Dermis blood vessel endothelial cell (primary cell): ENCODE measurements around the gene UBAC2. TPM values are rescaled to one million over a fixed set of nuclear protein-coding genes. Genes with fewer than 3 reads are reported as not detected.

Experiments used
- DNase-seq: peaks from one replicate; pipeline ENCODE4 v3.0.0; 2010
- total RNA-seq: library from RNA; depleted of rRNA; stranded (reverse); fragments of >200 nt; gene quantifications from 2 replicates; pipeline ENCODE4 v1.2.3, GENCODE V29; 2014

Gene UBAC2
- total RNA-seq, 1 donor from 2014 or later: 48.8 TPM

GRCh38 chr13:99298056-99298455, 97.4 kb downstream of the UBAC2 start:
- DNase-seq: no peak

DNA sequence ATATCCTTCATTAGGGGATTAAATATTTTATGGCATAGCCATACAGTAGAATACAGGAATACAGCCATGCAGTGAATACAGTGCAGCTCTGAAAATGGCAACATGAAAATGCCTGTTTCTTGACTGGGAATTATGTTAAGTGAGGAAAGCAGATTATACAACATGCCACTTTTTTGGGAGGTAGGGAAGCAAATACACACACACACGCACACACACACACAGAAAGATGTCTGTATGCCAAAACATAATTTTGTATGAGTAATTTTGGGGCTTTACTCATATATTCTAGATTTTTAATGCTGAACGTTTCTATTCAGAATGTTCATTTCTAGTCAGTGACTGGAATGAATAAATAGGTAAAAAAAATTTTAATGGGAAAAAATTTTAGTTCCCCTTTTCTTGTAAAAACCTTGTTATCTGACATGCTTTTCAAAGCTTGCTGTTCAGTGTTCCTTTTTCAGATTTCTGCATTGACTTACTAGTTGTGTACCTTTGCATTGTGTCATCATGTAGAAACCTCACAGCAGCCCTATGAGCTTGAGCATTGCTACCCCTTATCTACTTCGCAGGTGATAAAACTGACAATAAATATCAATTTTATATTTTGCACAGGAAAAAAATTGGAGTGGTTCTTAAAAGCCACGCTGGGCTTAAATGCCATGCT, 98.7 kb downstream of the UBAC2 start:
- DNase-seq: no peak

GRCh38 chr13:99299920-99300341, 99.3 kb downstream of the UBAC2 start:
- no peak for DNase-seq

DNA sequence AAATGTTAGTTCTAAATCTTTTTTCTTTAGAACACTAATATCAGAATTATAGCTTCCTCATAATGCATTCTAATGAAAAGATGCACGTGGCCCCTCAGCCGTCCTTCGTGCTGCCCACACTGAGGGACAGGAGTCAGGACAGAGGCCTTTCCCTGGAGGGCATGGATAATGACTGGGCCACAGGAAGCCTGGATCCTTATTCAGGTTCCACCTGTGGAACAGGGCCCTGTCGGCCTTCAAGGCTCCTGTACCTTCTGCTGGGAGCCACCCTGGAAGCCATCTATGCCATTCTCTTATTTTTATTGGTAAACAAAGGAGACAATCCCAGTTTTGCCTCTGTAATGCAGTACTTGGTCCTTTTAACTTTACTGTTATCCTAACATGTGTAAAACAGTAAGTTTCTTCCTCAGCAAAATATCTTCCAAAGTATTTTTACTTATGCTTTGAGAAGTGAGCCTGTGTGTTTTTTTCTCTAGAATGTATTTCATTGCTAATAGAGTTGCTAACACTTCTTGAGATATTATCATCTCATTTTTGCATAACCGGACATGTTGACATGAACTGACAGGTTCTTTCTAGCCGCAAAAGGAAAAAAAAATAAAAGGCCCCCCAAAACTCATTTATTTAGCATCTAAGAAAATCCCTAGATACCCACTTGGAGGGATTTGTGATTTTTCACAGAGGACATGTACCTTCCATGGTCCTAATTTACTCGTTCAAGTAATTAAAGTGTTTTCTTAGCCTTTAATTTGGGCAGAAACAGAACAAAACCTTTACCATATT, 100.6 kb downstream of the UBAC2 start:
- DNase-seq: no peak

DNA sequence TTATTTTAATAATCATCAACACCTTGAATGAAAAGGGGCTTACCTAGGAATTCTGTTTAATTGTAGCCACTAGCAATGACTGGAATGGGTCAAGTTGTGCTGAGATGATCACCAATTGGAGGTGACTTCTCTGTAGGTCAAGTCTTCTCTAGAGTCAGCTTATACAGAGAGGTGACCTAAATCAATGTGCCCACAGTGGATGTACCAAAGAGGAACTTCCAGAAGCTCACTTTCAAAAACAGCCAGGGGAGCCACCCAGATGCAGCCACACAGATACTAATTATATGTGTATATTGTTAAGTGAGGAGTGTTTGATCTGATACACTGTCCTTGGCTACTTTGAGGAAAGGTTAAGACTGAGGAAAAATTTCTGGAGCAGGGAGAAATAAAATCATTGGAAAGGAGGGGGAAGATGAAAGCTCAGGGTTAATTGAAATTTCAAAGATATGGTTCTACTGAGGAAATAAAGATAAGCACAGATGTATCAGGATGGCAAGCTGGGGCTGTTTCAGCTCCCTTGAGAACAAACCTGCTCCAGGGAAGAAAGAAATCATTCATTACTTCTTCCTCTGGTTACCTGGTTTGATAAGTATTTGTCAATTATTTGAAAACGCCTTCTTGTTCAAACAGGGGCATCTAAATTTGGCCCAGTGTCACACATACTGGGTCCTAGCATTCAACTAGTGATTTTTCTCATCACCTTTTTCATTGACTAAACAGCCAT, 101.4 kb downstream of the UBAC2 start:
- DNase-seq: no peak

GRCh38 chr13:99302637-99303505, 102.2 kb downstream of the UBAC2 start:
- no peak for DNase-seq

DNA sequence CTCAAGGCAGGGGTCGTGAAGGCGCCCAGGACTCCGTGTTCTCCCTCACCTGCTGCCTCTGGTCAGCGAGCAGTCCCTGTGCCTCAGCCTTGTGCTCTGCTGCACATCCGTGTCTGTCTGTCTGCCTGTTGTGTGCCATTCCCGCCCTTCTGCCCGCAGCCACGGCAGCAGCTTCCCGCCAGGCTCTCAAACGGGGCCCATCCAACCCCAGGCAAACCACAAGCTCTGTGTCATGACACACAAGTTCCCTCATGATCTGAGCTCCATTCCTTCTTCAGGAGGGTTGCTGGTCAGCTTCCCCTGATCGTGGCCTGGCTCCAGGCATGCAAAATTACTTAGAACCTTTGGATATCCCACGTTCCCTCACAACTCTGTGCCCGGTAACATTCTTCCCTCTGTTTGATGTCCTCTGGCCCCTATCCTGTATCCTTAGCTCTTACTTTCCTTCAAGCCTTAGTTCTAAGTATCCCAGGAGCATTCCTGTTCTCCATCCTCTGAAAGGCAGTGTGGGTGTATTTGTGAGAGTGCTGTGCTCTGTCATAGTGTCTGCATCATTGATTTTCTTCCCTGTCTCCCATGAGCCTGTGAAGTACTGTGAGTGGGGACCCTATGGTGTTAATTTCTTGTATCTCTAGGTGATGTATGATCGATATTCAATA, 103.3 kb downstream of the UBAC2 start:
- no peak for DNase-seq

- DNase-seq: no peak
These were observed 103.9 kb downstream of the UBAC2 start for GRCh38 chr13:99304541-99304940.

DNA sequence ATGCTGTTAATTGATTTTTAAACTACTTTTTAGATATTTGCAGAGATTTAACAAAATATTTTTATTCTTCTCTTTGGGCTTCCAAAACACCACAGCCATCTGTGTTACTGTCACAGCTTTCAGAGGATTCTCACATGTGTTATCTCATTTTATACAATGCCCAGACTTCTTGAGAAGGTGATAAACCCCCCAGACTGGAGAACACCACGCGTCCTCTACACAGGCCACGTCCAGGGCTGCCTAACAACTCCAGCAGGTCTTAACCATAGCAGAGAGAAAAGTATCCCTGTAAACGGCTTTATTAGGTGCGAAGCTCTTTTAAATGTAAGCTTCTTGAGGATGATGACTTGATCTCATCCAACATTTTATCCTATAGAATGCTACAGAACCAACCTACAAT, 104.5 kb downstream of the UBAC2 start:
- DNase-seq: no peak

- no peak for DNase-seq
These were observed 104.9 kb downstream of the UBAC2 start for GRCh38 chr13:99305566-99305965.

DNA sequence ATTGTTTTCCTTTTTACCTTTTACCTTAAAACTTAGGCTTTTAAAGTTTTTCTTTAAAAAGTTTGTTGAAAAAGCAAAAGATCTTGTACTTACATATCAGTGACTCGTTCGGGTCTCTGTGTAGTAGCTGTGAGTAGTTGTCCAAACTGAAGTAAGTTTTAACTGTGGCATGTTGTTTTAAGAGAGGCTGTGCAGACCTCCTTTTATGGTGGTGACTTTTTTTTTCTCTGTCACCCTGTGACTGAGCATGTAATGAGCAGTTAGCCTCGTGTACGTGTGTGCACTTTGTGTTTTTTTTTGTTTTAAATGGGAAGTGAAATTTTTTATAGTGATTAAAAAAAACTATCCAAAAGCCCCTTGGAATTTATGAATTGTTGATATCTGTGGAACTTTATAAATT, 106.6 kb downstream of the UBAC2 start, which contains the start of gene GPR183:
Gene GPR183 (minus strand): TSS at position 153 of the 400 bp plus-strand sequence. CDS start 11,254 bp downstream, outside the sequence.
- DNase-seq: peak; percentile 64

GRCh38 chr13:99307648-99308339, 107.1 kb downstream of the UBAC2 start:
- DNase-seq: peak; percentile 88

- peak; percentile 26 for DNase-seq
These were observed 107.9 kb downstream of the UBAC2 start for GRCh38 chr13:99308471-99309087.

DNA sequence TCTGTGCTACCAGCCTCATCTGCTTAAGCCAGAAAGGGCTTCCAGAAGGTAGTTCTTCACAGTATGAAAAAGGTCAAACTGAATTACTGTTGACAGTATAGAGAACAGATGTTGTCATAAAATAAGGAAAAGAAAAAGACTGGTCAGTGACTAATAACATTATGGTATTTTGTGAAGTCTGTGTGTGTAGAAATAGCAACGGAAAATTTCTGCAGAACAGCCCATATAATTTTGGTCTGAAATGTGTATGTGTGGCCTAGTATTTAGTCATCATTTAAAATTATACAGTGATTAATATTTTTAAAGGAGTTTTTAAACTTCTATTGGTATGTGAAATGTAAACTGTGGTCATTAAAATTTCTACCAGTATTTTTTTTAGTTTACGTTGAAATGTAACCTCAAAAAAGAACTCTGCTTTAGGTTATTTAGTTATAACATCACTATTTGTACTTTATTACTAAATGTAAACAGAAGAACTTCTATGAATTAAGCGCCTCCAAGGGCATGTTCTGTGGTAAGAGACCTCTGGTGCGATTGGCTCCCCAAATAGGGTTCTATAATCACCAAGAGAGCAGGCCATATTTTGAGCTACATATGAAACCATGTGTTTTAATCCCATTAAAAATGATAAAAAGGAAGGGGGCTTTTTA, 109.9 kb downstream of the UBAC2 start:
- DNase-seq: no peak

DNA sequence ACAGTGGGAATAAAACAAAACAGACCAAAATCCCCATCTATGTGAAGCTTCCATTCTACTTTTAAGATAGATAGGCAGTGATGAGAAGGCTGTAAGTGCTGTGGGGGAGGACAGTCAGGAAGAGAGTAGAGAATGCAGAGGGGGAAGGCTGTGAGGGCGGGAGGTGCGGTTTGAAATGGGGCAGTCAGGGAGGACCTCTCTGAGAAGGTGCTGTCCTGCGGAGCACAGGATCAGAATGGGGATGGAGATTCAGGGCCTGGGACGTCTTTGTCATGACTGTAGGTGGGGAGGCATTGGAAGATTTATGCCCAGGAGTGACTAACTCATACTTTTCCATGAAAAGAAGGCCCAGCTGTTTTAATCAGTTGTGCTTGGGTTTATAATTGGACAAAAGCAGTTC, 110.5 kb downstream of the UBAC2 start:
- no peak for DNase-seq

- no peak for DNase-seq
These were observed 111.3 kb downstream of the UBAC2 start for GRCh38 chr13:99311748-99312492.

- DNase-seq: peak; percentile 20
These were observed 111.8 kb downstream of the UBAC2 start for GRCh38 chr13:99312493-99312883.

- DNase-seq: peak; percentile 91
These were observed 112.8 kb downstream of the UBAC2 start for GRCh38 chr13:99313501-99313900.

DNA sequence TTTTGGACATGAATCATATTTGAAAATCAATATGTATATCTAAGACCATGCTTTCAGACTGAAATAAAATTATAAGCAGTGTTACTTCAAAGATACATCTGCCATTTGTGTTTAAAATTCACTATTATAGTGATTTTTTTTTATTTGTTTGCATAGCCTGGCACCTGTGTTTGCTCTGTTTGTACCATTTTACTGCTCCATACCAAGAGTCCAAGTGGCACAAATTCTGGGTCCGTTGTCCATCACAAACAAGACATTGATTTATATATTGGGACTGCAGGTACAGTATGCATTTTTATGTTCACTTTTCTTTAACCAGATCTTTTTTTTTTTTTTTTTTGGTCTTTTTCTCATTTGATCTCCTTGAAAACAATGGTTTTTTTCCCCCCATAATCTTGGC, 113.3 kb downstream of the UBAC2 start:
- peak; percentile 19 for DNase-seq
